GM06990 (cell line): Measurements from ENCODE around the gene SMCO3.

Source experiments
- DNase-seq: peaks from one replicate; pipeline ENCODE4 v3.0.0-alpha.2; 2011; ENCODE audit not compliant: insufficient read length; ENCODE audit errors: extremely low read depth
- H3K27me3 ChIP-seq: replicated peaks from 2 replicates; pipeline ENCODE4 v1.6.0; 2011; ENCODE audit warnings: low read length; ENCODE audit not compliant: control insufficient read depth, insufficient read depth
- H3K36me3 ChIP-seq: 2 replicates; pipeline ENCODE4 v1.5.1; 2011; ENCODE audit warnings: low read length; ENCODE audit not compliant: control insufficient read depth, insufficient read depth
- H3K4me3 ChIP-seq: replicated peaks from 2 replicates; pipeline ENCODE4 v1.5.1; 2011; ENCODE audit warnings: low read depth, mild to moderate bottlenecking, control low read depth, low read length
- TF ChIP-seq, protein P1 (sequence below): IDR thresholded peaks from 2 replicates; pipeline ENCODE4 v1.5.1; 2011; ENCODE audit warnings: low read length, control low read depth, mild to moderate bottlenecking, inconsistent platforms; ENCODE audit not compliant: insufficient read depth, poor library complexity, severe bottlenecking

SMCO3 gene

DNA sequence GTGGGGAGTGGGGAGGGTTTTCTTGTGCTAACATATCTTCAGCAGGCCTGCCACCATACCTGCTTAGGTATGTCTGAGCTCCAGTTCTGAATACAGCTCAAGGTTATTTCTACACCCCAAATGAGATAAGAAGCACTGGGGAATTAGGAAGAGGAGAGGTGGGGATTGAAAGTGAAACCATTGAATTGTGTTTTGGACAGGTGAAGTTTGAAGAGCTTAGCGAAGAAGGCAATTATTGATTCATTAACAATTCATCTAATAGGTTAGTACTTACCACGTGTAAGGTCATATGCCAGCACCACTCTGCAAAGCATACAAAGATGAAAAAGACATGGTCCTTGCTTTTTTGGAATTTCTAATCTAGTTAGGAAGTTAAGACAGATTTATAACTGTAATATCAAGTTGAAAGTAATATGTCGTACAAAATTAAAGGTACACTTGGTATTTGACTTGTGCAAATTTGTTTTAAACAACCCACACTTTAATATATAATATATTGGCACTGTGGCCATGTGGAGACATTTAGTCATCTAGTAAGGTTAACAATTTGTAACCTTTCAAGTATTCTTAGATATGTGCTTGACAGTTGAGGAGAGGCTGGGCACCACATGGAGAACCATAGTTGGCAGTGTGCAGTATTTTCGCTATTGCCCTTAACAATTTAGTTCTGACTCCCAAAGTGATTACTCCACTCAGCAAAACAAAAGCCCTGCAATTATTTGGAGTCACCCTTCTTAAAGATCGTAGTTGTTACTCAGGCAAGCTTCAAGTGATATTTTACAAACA is 3.6 kb downstream of the SMCO3 start:
- Histone ChIP-seq H3K36me3 (no peaks in the 10 kb centered on the region), H3K4me3 (no peak overlapping the region), H3K27me3 (no peaks in the 10 kb centered on the region)
- DNase-seq = no peak
- TF ChIP-seq, protein P1, sequence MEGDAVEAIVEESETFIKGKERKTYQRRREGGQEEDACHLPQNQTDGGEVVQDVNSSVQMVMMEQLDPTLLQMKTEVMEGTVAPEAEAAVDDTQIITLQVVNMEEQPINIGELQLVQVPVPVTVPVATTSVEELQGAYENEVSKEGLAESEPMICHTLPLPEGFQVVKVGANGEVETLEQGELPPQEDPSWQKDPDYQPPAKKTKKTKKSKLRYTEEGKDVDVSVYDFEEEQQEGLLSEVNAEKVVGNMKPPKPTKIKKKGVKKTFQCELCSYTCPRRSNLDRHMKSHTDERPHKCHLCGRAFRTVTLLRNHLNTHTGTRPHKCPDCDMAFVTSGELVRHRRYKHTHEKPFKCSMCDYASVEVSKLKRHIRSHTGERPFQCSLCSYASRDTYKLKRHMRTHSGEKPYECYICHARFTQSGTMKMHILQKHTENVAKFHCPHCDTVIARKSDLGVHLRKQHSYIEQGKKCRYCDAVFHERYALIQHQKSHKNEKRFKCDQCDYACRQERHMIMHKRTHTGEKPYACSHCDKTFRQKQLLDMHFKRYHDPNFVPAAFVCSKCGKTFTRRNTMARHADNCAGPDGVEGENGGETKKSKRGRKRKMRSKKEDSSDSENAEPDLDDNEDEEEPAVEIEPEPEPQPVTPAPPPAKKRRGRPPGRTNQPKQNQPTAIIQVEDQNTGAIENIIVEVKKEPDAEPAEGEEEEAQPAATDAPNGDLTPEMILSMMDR = no peak

DNA sequence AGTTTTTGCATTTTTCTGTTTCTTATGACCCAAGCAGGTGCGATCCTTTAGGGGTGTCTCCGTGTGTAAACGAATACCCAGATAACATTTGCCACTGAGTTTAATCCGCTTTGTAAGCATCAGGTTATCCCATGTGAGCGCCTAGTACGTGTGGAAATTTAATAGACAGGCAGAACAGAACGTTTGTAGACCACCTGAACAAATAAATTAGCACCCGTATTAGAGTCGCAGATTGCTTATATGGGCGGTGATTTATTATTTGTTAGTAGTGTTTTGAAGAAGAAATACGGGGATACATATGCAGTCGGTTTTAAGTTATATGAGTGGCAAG is 10.2 kb downstream of the SMCO3 start:
- peaks cover 3% of the 10 kb centered on the region for H3K36me3 ChIP-seq
- H3K4me3 ChIP-seq = peak overlapping the region; percentile 82
- H3K27me3 ChIP-seq = no peaks in the 10 kb centered on the region
- DNase-seq = no peak
- TF ChIP-seq, protein P1 = no peak

DNA sequence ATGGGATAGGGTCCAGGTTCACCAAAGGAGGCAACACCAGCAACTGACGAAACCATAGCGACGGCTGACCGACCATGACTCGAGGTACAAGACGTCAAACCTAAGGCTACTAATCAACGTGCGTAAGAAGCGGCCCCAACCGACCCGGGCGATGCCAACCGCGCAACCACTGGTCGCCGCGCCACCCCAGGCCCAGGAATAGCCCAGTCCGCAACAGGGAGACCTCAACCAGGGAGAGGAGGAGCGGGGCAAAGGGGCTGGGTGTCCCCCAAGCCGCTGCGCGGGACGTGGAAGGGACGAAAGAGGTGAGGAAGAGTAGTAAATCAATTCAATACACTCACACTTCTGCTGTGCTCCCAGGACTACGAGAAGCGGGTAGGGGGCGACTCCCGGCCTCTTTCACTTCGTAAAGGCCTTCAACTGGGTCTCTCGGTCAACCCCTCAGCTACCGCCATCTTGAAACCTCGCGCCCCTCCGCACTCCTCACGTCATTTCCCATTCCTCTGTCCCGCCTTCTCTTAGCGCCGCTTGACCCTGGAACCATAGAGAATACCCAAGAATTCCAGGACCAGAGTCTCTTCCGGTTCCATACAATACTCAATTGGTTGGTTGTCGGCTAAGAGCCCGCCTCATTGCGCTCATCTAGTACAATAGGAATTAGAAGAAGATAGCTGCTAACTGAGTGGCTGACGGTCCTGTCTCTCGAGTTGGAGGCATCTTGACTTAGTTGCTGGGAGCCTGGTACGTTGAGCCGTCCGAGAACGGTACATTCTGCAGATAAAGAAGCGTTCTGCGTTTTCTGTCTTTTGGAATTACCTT is 10.8 kb downstream of the SMCO3 start, which contains the start of the genes C12orf60 and WBP11:
TSS of gene C12orf60 (plus strand) at position 660 of the 819 bp plus-strand sequence. CDS start 19,266 bp downstream, outside the sequence.
TSS of gene WBP11 (minus strand) at position 468 of the 819 bp plus-strand sequence. CDS start 2,095 bp downstream, outside the sequence.
- Histone ChIP-seq H3K27me3 (no peaks in the 10 kb centered on the region), H3K36me3 (peaks cover 3% of the 10 kb centered on the region), H3K4me3 (peak within 1 kb of the TSS; percentile 82)
- DNase-seq = peak; percentile 85
- TF ChIP-seq, protein P1 = peak; percentile 8

DNA sequence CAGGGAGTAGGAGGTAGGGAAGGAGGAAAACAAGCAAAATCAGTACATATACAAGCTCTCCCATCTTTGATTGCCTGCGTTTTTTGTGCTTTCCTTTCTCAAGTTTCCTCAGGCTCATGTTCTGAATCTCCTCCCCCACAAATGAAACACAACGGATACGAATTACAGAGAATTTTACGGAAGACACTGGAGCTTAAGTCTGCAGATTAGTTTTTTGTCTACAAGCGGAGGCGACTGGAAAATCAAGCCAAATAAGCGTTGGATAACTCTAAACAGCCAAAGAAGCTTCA is 11.3 kb downstream of the SMCO3 start:
- H3K4me3 ChIP-seq = peak overlapping the region; percentile 82
- TF ChIP-seq, protein P1 = no peak
- no peaks in the 10 kb centered on the region for H3K27me3 ChIP-seq
- no peak for DNase-seq
- H3K36me3 ChIP-seq = peaks cover 3% of the 10 kb centered on the region

DNA sequence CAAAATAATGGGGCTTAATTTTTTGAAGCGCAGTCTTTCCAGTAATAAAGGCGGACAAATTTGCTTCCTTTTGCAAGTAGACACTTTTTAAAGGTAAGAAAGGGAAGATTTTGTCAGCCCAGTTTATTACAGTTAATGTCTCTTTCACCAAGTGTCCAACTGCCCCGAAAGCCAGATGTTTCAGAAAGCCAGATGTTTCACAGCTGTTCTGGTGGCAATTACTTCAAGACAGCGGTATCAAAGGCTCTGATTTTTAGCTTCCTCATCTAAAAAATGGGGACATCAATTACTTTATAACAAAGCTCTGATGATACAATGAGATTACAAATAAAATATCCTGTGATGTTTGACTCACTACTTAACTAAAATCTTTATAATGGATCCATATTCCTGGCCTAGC is 11.7 kb downstream of the SMCO3 start:
- TF ChIP-seq, protein P1 = no peak
- peak overlapping the region; percentile 82 for H3K4me3 ChIP-seq
- H3K27me3 ChIP-seq = no peaks in the 10 kb centered on the region
- peaks cover 6% of the 10 kb centered on the region for H3K36me3 ChIP-seq
- DNase-seq = no peak
